Muscle of arm (tissue), 12 donors: Measurements from ENCODE around the gene PASK. TPM values are rescaled to one million over a fixed set of nuclear protein-coding genes. Genes with fewer than 3 reads are reported as not detected.

ENCODE experiments used
- DNase-seq: peaks from one replicate; pipeline ENCODE4 v3.0.0-alpha.2; 2013
- polyA plus RNA-seq, 12 donors: library from polyadenylated mRNA; unstranded; fragments of 120-200 nt; gene quantifications; one replicate each; pipeline ENCODE4 v1.2.1, GENCODE V29; 2013; ENCODE audit not compliant: insufficient read length in 12 of 12

PASK gene
- polyA plus RNA-seq, 12 donors = 3.3 to 20.1 (median 5.7) TPM; not detected in 1

- no peak for DNase-seq
Observed at GRCh38 chr2:241182126-241182525, 32.9 kb upstream of the PASK start.

DNA sequence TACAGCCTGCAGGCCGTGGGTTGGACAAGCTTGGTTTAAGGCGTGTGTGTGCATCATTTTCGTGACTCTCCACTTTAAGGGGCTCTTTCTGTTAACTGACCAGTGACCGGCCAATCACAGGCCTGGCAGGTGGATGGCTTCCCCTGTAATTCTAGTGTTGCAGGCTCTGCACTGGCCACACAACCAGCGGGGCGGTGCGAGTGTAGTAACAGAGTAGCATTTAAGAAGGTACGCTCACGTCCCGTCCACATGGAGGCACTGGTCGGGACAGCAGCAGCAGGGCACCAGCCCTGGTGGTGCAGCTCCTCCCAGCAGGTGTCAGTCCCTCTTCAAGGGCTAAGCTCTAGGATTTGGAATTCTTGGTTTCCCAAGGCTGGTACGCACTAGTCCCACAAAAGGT, 31.2 kb upstream of the PASK start:
- no peak for DNase-seq

- DNase-seq = no peak
Observed at GRCh38 chr2:241179899-241180298, 30.6 kb upstream of the PASK start.

- DNase-seq = no peak
Observed at GRCh38 chr2:241178961-241179360, 29.7 kb upstream of the PASK start.

GRCh38 chr2:241177526-241178334, 28.5 kb upstream of the PASK start:
- DNase-seq = peak; percentile 17

DNA sequence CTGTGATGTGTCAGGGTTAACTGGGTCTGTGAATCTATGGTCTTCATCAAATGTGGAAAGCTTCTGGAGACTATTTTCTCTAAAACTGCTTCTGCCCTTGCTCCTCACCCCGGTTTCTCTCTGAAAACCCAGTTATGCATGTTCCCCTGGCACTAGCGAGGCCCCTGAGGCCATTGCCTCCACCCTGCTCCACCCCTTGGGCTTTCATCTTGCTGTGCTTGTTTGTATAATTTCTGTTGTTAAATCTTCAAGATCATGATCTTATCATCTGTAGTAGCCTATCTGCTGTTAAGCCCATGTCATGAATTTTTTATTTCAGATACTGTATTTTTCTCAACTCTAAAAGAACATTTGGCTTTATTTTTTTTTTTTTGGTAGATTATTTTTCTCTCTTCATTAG, 24.3 kb upstream of the PASK start:
- DNase-seq = no peak

GRCh38 chr2:241168366-241168765, 19.1 kb upstream of the PASK start:
- DNase-seq = no peak

DNA sequence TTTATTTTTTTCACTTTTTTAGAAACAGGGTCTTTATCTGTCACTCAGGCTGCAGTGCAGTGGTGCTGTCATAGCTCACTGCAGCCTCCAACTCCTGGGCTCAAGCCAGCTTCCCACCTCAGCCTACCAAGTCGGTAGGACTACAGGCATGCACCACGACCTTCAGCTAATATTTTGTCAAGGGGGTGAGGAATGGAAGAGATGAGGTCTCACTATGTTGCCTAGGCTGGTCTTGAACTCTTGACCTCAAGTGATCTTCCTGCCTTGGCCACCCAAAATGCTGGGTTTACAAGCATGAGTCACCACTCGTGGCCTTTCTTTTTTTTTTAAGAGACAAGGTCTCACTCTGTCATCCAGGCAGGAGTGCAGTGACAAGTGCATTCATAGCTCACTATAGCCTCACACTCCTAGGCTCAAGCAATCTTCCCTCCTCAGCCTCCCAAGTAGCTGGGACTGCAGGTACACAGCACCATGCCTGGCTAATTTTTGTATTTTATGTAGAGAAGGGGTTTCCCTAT, 14.4 kb upstream of the PASK start:
- no peak for DNase-seq

DNA sequence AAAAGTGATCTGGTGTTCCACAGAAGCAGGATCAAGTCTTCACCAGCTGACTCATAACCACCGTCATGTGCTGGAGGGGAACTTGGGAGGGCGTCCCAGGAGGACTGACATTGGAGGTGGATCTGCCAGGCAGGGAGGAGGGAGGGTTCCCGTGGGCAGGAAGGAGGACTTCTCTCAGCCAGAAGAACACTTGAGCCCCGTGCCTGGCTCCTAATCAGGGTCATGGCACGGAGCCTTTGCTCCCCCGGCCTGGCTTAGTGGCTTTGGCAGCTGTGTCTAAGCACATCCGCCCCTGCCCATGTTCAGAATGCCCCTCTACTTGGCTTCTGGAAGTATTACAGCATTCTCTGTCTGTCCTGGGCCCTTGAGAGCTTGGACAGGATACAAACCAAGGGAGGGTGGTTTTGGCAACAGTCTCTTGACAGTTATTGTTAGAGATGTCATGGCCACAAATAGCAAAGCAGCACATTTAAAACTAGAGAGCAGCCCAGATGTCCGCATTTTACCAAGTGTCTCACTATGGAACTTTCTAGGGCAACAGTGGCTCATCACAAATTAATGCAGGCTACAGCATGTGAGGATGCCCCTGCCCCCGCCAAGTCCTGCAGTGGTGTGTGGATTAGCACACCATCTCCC, 12.5 kb upstream of the PASK start:
- peak; percentile 51 for DNase-seq

DNA sequence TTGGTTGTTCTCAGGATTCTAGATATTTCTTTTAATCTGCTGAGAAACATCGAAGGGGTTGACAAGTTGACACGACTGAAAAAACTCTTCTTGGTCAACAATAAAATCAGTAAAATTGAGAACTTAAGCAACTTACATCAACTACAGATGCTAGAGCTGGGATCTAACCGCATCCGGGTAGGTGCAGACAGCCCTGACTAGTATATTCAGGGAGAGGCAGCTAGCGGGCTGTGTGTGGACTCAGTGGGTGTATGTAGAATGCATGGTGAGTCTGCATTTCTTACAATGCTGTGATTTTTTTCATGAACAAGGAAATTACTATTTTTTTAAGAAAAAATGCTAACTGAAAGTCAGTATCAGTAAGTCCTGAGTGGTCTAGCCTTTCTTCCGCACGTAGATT, 11.0 kb upstream of the PASK start:
- DNase-seq = no peak

DNA sequence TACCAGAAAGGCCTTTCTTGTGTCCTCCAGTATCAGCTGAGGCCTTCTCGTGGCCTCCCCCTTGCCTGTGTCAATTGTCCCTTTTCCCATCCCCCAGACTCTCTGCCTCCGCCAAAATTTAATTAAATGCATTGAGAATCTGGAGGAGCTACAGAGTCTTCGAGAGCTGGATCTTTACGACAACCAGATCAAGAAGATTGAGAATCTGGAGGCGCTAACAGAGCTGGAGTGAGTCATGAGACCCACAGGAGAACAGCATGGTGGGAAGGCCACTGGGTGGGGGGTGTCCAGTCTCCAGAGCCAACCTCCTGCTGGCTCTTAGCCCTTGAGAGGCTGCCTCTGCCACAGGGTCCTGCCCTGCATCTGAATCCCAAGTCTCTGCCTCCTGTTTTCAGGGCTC, 9.8 kb upstream of the PASK start:
- no peak for DNase-seq

GRCh38 chr2:241158546-241158900, 9.3 kb upstream of the PASK start:
- no peak for DNase-seq

- no peak for DNase-seq
Observed at GRCh38 chr2:241157841-241158545, 8.7 kb upstream of the PASK start.

- DNase-seq = no peak
Observed at GRCh38 chr2:241156971-241157441, 7.7 kb upstream of the PASK start.

- DNase-seq = no peak
Observed at GRCh38 chr2:241155936-241156335, 6.7 kb upstream of the PASK start.

- DNase-seq = no peak
Observed at GRCh38 chr2:241154915-241155314, 5.6 kb upstream of the PASK start.

GRCh38 chr2:241153616-241154015, 4.3 kb upstream of the PASK start:
- no peak for DNase-seq

- no peak for DNase-seq
Observed at GRCh38 chr2:241151934-241152660, 2.8 kb upstream of the PASK start.

- DNase-seq = peak; percentile 23
Observed at GRCh38 chr2:241150660-241151530, 1.6 kb upstream of the PASK start.

GRCh38 chr2:241149925-241150659, 820 bp upstream of the PASK start, which contains the start of gene PPP1R7:
PPP1R7 (plus strand) TSS chr2:241150467; CDS start chr2:241150496, 29 bp downstream.
- DNase-seq = peak; percentile 94
